ENCODE measurements around the gene ATP6V0D1. TPM values are rescaled to one million over a fixed set of nuclear protein-coding genes. Genes with fewer than 3 reads are reported as not detected.

The ATP6V0D1 gene
- total RNA-seq, 3 donors from 2014 or later (not counting 1 experiment from before 2014, with no cell fraction given) = 76.0 to 84.9 (median 83.3) TPM

GRCh38 chr16:67419931-67420330, 61.0 kb downstream of the ATP6V0D1 start:
- Histone ChIP-seq H3K36me3 (ENCODE audit: control insufficient read depth, insufficient read depth, low read length) (no peaks in the 10 kb centered on the region), H3K4me1 (ENCODE audit: control insufficient read depth, insufficient read depth, low read length) (peaks cover 8% of the 10 kb centered on the region), H3K27me3 (ENCODE audit: control insufficient read depth, insufficient read depth, low read length) (peaks cover 2% of the 10 kb centered on the region), H3K27ac (ENCODE audit: low read length) (no peak overlapping the region), H3K4me3 (ENCODE audit: low read length) (no peak overlapping the region), H3K9me3 (ENCODE audit: control insufficient read depth, insufficient read depth, low read length) (no peaks in the 10 kb centered on the region)
- Mint-ChIP-seq H3K4me1 (peaks cover 6 to 11% of the 10 kb centered on the region in 2 donors), H3K27me3 (ENCODE audit: low read depth in 2 of 2) (peaks cover 18 to 31% of the 10 kb centered on the region in 2 donors), H3K36me3 (no peaks in the 10 kb centered on the region), H3K27ac (no peak overlapping the region), H3K9me3 (no peaks in the 10 kb centered on the region), H3K4me3 (no peak overlapping the region)
- intact Hi-C loops (cut with micrococcal nuclease) = no loop called here
- DNase-seq (no peak), ATAC-seq (no peak)
- WGBS (ENCODE audit: insufficient coverage) = 67% methylated on average over 1 of the region's 3 CpGs
- no peak for TF ChIP-seq CTCF (IDR thresholded peaks at IDR 0.05)

DNA sequence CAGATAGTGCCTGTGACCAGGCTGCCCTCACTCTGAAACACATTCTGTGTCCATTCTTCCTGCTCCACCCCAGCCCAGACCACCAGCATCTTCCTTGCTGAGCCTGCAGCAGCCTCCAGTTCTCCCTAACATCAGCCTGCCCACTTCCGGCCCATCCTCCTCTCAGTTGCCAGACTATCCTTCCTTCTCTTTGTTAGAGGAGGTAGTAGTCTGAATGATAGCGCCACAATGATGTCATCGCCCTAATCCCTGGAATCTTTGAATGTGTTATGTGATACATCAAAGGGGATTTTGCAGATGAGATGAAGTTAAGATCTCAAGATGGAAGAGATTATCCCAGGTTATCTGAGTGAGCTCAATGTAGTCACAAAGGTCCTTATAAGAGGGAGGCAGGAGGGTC, 61.5 kb downstream of the ATP6V0D1 start:
- Mint-ChIP-seq H3K36me3 (no peaks in the 10 kb centered on the region), H3K4me1 (peaks cover 6 to 11% of the 10 kb centered on the region in 2 donors), H3K4me3 (no peak overlapping the region), H3K9me3 (no peaks in the 10 kb centered on the region), H3K27ac (no peak overlapping the region), H3K27me3 (ENCODE audit: low read depth in 2 of 2) (peaks cover 19 to 31% of the 10 kb centered on the region in 2 donors)
- Histone ChIP-seq H3K4me1 (ENCODE audit: control insufficient read depth, insufficient read depth, low read length) (peaks cover 8% of the 10 kb centered on the region), H3K36me3 (ENCODE audit: control insufficient read depth, insufficient read depth, low read length) (no peaks in the 10 kb centered on the region), H3K27me3 (ENCODE audit: control insufficient read depth, insufficient read depth, low read length) (peaks cover 2% of the 10 kb centered on the region), H3K27ac (ENCODE audit: low read length) (no peak overlapping the region), H3K9me3 (ENCODE audit: control insufficient read depth, insufficient read depth, low read length) (no peaks in the 10 kb centered on the region), H3K4me3 (ENCODE audit: low read length) (no peak overlapping the region)
- ATAC-seq (no peak), DNase-seq (no peak)
- intact Hi-C loops (cut with micrococcal nuclease) = no loop called here
- WGBS (ENCODE audit: insufficient coverage) = 93% methylated on average over 2 of the region's 3 CpGs
- no peak for TF ChIP-seq CTCF (IDR thresholded peaks at IDR 0.05)

DNA sequence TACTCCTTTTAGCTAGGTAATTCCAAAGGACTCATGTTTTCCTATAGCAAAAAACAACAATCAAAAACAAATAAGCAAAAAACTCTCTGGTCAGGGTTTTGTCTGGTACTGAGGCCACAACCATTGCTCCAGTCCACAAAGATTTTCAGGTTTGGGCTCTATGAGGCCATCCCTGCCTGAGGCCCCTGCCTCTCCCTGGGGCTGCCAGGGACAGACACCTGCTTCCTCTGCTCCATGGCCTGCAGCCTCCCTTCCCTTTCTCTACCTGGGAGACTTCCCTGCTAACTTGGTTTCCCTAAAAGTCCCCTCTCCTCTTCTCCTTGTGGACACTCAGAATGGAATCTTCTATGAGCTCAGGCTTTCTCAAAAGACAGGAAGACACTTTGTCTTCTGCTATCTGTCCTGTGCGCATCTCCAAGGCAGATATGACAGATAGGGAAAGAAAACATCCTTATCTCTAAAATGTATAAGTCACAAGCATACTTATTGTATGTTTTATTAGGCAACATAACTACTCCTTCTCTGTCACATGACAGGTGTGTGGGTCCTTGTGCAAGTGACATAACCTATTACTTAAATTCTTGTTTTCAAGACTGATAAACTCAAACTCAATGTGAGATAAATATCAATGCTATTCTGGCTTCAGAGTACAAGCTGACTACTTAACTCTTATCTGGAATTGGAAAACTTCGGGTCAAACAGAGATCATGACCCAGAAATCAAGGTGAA, 63.5 kb downstream of the ATP6V0D1 start:
- ATAC-seq (no peak), DNase-seq (no peak)
- Histone ChIP-seq H3K9me3 (ENCODE audit: control insufficient read depth, insufficient read depth, low read length) (no peaks in the 10 kb centered on the region), H3K27me3 (ENCODE audit: control insufficient read depth, insufficient read depth, low read length) (peaks cover 2% of the 10 kb centered on the region), H3K27ac (ENCODE audit: low read length) (no peak overlapping the region), H3K4me3 (ENCODE audit: low read length) (no peak overlapping the region), H3K36me3 (ENCODE audit: control insufficient read depth, insufficient read depth, low read length) (no peaks in the 10 kb centered on the region), H3K4me1 (ENCODE audit: control insufficient read depth, insufficient read depth, low read length) (peaks cover 8% of the 10 kb centered on the region)
- WGBS (ENCODE audit: insufficient coverage) = 91% methylated on average over 2 of the region's 2 CpGs
- intact Hi-C loops (cut with micrococcal nuclease) = no loop called here
- H3K9me3 Mint-ChIP-seq = no peaks in the 10 kb centered on the region
- H3K4me3 Mint-ChIP-seq = peak overlapping the region; percentile 66
- H3K4me1 Mint-ChIP-seq = peaks cover 6 to 11% of the 10 kb centered on the region in 2 donors
- H3K27ac Mint-ChIP-seq = no peak overlapping the region
- no peak for TF ChIP-seq CTCF (IDR thresholded peaks at IDR 0.05)
- H3K36me3 Mint-ChIP-seq = no peaks in the 10 kb centered on the region
- peaks cover 17 to 22% of the 10 kb centered on the region in 2 donors for H3K27me3 Mint-ChIP-seq (ENCODE audit: low read depth in 2 of 2)

All from natural killer cell (primary cell).